HepG2 (cell line): ENCODE results near the gene TEKT5. TPM values are rescaled to one million over a fixed set of nuclear protein-coding genes. Genes with fewer than 3 reads are reported as not detected.

ENCODE experiments used
- ERF ChIP-seq: IDR thresholded peaks from 2 replicates; pipeline ENCODE4 v1.6.1; 2018; ENCODE audit warnings: missing biosample characterization, missing genetic modification reagents
- HNRNPUL1 ChIP-seq: fragments of 200-400 bp; formaldehyde crosslinking; IDR thresholded peaks from 2 replicates; pipeline ENCODE4 v1.6.1; 2017; ENCODE audit warnings: low read depth, mild to moderate bottlenecking, low read length, moderate library complexity
- HOXA3 ChIP-seq: sonication (generic); formaldehyde crosslinking; IDR thresholded peaks from 2 replicates; pipeline ENCODE4 v1.5.0; 2020; ENCODE audit warnings: missing genetic modification reagents
- HOXA9 ChIP-seq: sonication (generic); formaldehyde crosslinking; IDR thresholded peaks from 2 replicates; pipeline ENCODE4 v1.8.1; 2022; ENCODE audit warnings: missing genetic modification reagents, mild to moderate bottlenecking, moderate library complexity, borderline replicate concordance
- MEIS1 ChIP-seq: sonication (generic); formaldehyde crosslinking; IDR thresholded peaks from 2 replicates; pipeline ENCODE4 v1.9.0; 2021; ENCODE audit warnings: mild to moderate bottlenecking, missing genetic modification reagents, moderate library complexity, borderline replicate concordance
- MIER2 ChIP-seq: IDR thresholded peaks from 2 replicates; pipeline ENCODE4 v1.6.1; 2016; ENCODE audit warnings: missing biosample characterization, missing genetic modification reagents
- PTBP1 ChIP-seq: fragments of 200-400 bp; formaldehyde crosslinking; IDR thresholded peaks from 2 replicates; pipeline ENCODE4 v1.6.1; 2018; ENCODE audit warnings: low read length, low read depth; ENCODE audit not compliant: poor library complexity, severe bottlenecking
- SYNCRIP ChIP-seq: fragments of 200-400 bp; formaldehyde crosslinking; IDR thresholded peaks from 2 replicates; pipeline ENCODE4 v1.6.1; 2018; ENCODE audit warnings: mild to moderate bottlenecking, low read depth, low read length; ENCODE audit not compliant: insufficient read depth
- THYN1 ChIP-seq: sonication (generic); formaldehyde crosslinking; IDR thresholded peaks from 2 replicates; pipeline ENCODE4 v1.8.1; 2023; ENCODE audit warnings: low read depth, mild to moderate bottlenecking, moderate library complexity, missing genetic modification reagents, borderline replicate concordance
- TMF1 ChIP-seq: sonication (generic); formaldehyde crosslinking; IDR thresholded peaks from 2 replicates; pipeline ENCODE4 v1.8.1; 2022; ENCODE audit warnings: low read depth, missing genetic modification reagents
- ZFP82 ChIP-seq: sonication (generic); formaldehyde crosslinking; IDR thresholded peaks from 2 replicates; pipeline ENCODE4 v1.5.1; 2020; ENCODE audit warnings: mild to moderate bottlenecking, missing genetic modification reagents, borderline replicate concordance
- ZNF7 ChIP-seq: IDR thresholded peaks from 2 replicates; pipeline ENCODE4 v1.6.1; 2016; ENCODE audit warnings: missing biosample characterization, missing genetic modification reagents
- ZNF746 ChIP-seq: sonication (generic); formaldehyde crosslinking; IDR thresholded peaks from 2 replicates; pipeline ENCODE4 v1.8.0; 2022; ENCODE audit warnings: mild to moderate bottlenecking, missing genetic modification reagents
- ZSCAN31 ChIP-seq: sonication (generic); formaldehyde crosslinking; IDR thresholded peaks from 2 replicates; pipeline ENCODE4 v1.5.0; 2020; ENCODE audit warnings: low read depth, mild to moderate bottlenecking, missing genetic modification reagents
- polyA plus RNA-seq, 8 experiments: library from polyadenylated mRNA; depleted of rRNA in 3 of 8; stranded (reverse) in 7 of 8; unstranded in 1 of 8; fragments of >200 nt; fragmentation: Illumina TruSeq in 4 of 8; extraction: Trizol in 4 of 8; gene quantifications; 2 replicates each; pipeline versions ENCODE4 v1.2.1 to v1.2.3, GENCODE V29; 2011 to 2016; ENCODE audit warnings: low read depth in 4 of 8, missing spikeins in 1 of 8, mixed read lengths in 1 of 8; ENCODE audit not compliant: insufficient read depth in 1 of 8
- total RNA-seq, 5 experiments: library from RNA; depleted of rRNA; stranded (reverse); fragments of >200 nt; fragmentation: Illumina TruSeq; extraction: Trizol; gene quantifications; 2 replicates each; pipeline ENCODE4 v1.2.3, GENCODE V29; 2016; ENCODE audit warnings: low read depth in 1 of 5
- TF ChIP-seq, protein P1 (sequence below): sonication (generic); formaldehyde crosslinking; conservative IDR thresholded peaks from 2 replicates; pipeline ENCODE4 v1.4.0; 2020; ENCODE audit warnings: mild to moderate bottlenecking, missing genetic modification reagents, moderate library complexity
- TF ChIP-seq, protein P2 (sequence below): IDR thresholded peaks from 2 replicates; pipeline ENCODE4 v1.6.1; 2016; ENCODE audit warnings: low read depth, missing genetic modification reagents, missing compliant biosample characterization
- TF ChIP-seq, protein P3 (sequence below), 2 experiments: fragments of 450-650 bp in 1 of 2; sonication (generic) in 1 of 2; formaldehyde crosslinking; IDR thresholded peaks; 2 replicates each; pipeline versions ENCODE4 v1.5.0 to v1.8.0; 2020 to 2022; ENCODE audit warnings: mild to moderate bottlenecking in 1 of 2, missing genetic modification reagents in 1 of 2
- TF ChIP-seq, protein P4 (sequence below): sonication (generic); IDR thresholded peaks from 2 replicates; pipeline ENCODE4 v1.6.1; 2016; ENCODE audit warnings: low read depth, borderline replicate concordance

The TEKT5 gene
- total and polyA plus RNA-seq, 2 of the 13 experiments (the other 11 are each of a cell fraction or from before 2014, with no cell fraction given): 0.16 TPM; not detected in 1

DNA sequence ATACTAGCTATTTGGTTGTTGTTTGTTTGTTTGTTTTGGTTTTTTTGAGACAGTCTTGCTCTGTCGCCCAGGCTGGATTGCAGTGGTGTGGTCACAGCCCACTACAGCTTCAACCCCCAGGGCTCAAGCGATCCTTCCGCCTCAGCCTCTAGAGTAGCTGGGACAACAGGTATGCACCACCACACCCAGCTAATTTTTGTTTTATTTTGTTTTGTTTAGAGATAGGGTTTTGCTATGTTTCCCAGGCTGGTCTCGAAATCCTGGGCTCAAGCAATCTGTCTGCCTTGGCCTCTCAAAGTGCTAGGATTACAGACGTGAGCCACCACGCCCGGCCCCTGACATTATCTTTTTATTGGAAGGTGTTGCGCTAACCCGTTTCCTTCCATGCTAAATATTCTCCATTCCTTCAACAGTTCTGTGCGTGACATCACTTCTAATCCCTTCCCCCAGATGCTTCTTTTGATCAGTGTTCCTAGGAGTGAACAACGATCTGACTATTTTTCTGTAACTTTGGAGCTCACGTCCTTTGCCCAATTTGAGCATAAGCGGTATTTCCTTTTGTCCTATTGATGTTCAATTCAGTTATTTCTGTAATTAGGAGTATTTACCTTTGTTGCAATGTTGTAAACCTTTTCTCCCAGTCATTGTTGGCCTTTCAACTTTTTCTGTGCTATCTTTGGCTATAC lies 84.1 kb downstream of the TEKT5 start (continued):
- TF ChIP-seq HOXA3 (CRISPR knock-in tag) (peak; percentile 67; the same call in 1 of the 2 replicates), MIER2 (CRISPR knock-in tag) (peak; percentile 48), ZNF7 (CRISPR knock-in tag) (no peak), THYN1 (CRISPR knock-in tag) (no peak), ZFP82 (CRISPR knock-in tag) (no peak), ZSCAN31 (CRISPR knock-in tag) (no peak; the same call in 1 of the 2 replicates), HOXA9 (CRISPR knock-in tag) (no peak), ZNF746 (CRISPR knock-in tag) (peak; percentile 40; the same call in 1 of the 2 replicates), PTBP1 (no peak), MEIS1 (CRISPR knock-in tag) (peak; percentile 81), ERF (peak; percentile 89), SYNCRIP (no peak), HNRNPUL1 (no peak), TMF1 (CRISPR knock-in tag) (no peak)
- TF ChIP-seq, protein P1, sequence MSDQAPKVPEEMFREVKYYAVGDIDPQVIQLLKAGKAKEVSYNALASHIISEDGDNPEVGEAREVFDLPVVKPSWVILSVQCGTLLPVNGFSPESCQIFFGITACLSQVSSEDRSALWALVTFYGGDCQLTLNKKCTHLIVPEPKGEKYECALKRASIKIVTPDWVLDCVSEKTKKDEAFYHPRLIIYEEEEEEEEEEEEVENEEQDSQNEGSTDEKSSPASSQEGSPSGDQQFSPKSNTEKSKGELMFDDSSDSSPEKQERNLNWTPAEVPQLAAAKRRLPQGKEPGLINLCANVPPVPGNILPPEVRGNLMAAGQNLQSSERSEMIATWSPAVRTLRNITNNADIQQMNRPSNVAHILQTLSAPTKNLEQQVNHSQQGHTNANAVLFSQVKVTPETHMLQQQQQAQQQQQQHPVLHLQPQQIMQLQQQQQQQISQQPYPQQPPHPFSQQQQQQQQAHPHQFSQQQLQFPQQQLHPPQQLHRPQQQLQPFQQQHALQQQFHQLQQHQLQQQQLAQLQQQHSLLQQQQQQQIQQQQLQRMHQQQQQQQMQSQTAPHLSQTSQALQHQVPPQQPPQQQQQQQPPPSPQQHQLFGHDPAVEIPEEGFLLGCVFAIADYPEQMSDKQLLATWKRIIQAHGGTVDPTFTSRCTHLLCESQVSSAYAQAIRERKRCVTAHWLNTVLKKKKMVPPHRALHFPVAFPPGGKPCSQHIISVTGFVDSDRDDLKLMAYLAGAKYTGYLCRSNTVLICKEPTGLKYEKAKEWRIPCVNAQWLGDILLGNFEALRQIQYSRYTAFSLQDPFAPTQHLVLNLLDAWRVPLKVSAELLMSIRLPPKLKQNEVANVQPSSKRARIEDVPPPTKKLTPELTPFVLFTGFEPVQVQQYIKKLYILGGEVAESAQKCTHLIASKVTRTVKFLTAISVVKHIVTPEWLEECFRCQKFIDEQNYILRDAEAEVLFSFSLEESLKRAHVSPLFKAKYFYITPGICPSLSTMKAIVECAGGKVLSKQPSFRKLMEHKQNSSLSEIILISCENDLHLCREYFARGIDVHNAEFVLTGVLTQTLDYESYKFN (CRISPR knock-in tag): peak; percentile 99
- TF ChIP-seq, protein P2, sequence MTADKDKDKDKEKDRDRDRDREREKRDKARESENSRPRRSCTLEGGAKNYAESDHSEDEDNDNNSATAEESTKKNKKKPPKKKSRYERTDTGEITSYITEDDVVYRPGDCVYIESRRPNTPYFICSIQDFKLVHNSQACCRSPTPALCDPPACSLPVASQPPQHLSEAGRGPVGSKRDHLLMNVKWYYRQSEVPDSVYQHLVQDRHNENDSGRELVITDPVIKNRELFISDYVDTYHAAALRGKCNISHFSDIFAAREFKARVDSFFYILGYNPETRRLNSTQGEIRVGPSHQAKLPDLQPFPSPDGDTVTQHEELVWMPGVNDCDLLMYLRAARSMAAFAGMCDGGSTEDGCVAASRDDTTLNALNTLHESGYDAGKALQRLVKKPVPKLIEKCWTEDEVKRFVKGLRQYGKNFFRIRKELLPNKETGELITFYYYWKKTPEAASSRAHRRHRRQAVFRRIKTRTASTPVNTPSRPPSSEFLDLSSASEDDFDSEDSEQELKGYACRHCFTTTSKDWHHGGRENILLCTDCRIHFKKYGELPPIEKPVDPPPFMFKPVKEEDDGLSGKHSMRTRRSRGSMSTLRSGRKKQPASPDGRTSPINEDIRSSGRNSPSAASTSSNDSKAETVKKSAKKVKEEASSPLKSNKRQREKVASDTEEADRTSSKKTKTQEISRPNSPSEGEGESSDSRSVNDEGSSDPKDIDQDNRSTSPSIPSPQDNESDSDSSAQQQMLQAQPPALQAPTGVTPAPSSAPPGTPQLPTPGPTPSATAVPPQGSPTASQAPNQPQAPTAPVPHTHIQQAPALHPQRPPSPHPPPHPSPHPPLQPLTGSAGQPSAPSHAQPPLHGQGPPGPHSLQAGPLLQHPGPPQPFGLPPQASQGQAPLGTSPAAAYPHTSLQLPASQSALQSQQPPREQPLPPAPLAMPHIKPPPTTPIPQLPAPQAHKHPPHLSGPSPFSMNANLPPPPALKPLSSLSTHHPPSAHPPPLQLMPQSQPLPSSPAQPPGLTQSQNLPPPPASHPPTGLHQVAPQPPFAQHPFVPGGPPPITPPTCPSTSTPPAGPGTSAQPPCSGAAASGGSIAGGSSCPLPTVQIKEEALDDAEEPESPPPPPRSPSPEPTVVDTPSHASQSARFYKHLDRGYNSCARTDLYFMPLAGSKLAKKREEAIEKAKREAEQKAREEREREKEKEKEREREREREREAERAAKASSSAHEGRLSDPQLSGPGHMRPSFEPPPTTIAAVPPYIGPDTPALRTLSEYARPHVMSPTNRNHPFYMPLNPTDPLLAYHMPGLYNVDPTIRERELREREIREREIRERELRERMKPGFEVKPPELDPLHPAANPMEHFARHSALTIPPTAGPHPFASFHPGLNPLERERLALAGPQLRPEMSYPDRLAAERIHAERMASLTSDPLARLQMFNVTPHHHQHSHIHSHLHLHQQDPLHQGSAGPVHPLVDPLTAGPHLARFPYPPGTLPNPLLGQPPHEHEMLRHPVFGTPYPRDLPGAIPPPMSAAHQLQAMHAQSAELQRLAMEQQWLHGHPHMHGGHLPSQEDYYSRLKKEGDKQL (CRISPR knock-in tag): peak; percentile 49; the same call in 1 of the 2 replicates
- TF ChIP-seq, protein P3, sequence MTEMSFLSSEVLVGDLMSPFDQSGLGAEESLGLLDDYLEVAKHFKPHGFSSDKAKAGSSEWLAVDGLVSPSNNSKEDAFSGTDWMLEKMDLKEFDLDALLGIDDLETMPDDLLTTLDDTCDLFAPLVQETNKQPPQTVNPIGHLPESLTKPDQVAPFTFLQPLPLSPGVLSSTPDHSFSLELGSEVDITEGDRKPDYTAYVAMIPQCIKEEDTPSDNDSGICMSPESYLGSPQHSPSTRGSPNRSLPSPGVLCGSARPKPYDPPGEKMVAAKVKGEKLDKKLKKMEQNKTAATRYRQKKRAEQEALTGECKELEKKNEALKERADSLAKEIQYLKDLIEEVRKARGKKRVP (CRISPR knock-in tag; IDR thresholded peaks at IDR 0.05): 0 out of 4 replicates have a peak, but pooled peaks of 1 of the 2 experiments have one; percentile 14
- TF ChIP-seq, protein P4, sequence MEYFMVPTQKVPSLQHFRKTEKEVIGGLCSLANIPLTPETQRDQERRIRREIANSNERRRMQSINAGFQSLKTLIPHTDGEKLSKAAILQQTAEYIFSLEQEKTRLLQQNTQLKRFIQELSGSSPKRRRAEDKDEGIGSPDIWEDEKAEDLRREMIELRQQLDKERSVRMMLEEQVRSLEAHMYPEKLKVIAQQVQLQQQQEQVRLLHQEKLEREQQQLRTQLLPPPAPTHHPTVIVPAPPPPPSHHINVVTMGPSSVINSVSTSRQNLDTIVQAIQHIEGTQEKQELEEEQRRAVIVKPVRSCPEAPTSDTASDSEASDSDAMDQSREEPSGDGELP: no peak
